HepG2 (cell line): ENCODE measurements around the gene NAT9. TPM values are rescaled to one million over a fixed set of nuclear protein-coding genes. Genes with fewer than 3 reads are reported as not detected.
A peak's percentile ranks its signal among the peaks of the same experiment; 100 is the strongest.

Source experiments
- BRCA1 ChIP-seq: sonication (generic); formaldehyde crosslinking; IDR thresholded peaks from 2 replicates; pipeline ENCODE4 v1.4.0; 2020; ENCODE audit warnings: missing genetic modification reagents
- CEBPB ChIP-seq: IDR thresholded peaks from 2 replicates; pipeline ENCODE4 v1.6.1; 2011; ENCODE audit warnings: low read depth, low read length, improper control_type of control experiment, borderline replicate concordance
- CREB1 ChIP-seq, 2 experiments: fragments of 450-650 bp in 1 of 2; IDR thresholded peaks; 2 replicates each; pipeline ENCODE4 v1.6.1; 2016 to 2017; ENCODE audit warnings: control low read depth in 1 of 2, mild to moderate bottlenecking in 1 of 2, missing compliant biosample characterization in 1 of 2, missing genetic modification characterization in 1 of 2
- CREBL2 ChIP-seq: sonication (generic); formaldehyde crosslinking; IDR thresholded peaks from 2 replicates; pipeline ENCODE4 v1.8.1; 2023; ENCODE audit warnings: missing genetic modification reagents, mild to moderate bottlenecking, borderline replicate concordance
- ELF1 ChIP-seq: sonication (generic); formaldehyde crosslinking; IDR thresholded peaks from 2 replicates; pipeline ENCODE4 v1.4.0; 2020; ENCODE audit warnings: missing genetic modification reagents
- EP300 ChIP-seq, 3 experiments: sonication (generic) in 1 of 3; formaldehyde crosslinking in 1 of 3; IDR thresholded peaks; 2 replicates each; pipeline versions ENCODE4 v1.5.1 to v1.6.1; 2011 to 2020; ENCODE audit warnings: low read depth in 2 of 3, low read length in 2 of 3, borderline replicate concordance in 1 of 3, improper control_type of control experiment in 1 of 3, mild to moderate bottlenecking in 1 of 3, missing genetic modification reagents in 1 of 3, moderate library complexity in 1 of 3
- ETV6 ChIP-seq: sonication (generic); formaldehyde crosslinking; conservative IDR thresholded peaks from 2 replicates; pipeline ENCODE4 v1.4.0; 2020; ENCODE audit warnings: missing genetic modification reagents
- GMEB1 ChIP-seq: sonication (generic); formaldehyde crosslinking; IDR thresholded peaks from 2 replicates; pipeline ENCODE4 v1.5.1; 2020; ENCODE audit warnings: missing genetic modification reagents, mild to moderate bottlenecking, borderline replicate concordance
- HES4 ChIP-seq: sonication (generic); formaldehyde crosslinking; IDR thresholded peaks from 2 replicates; pipeline ENCODE4 v1.9.0; 2021; ENCODE audit warnings: mild to moderate bottlenecking, missing genetic modification reagents, borderline replicate concordance
- HNF4G ChIP-seq, 2 experiments: sonication (generic) in 1 of 2; formaldehyde crosslinking in 1 of 2; IDR thresholded peaks; 2 replicates each; pipeline versions ENCODE4 v1.4.0 to v1.6.1; 2011 to 2020; ENCODE audit warnings: borderline replicate concordance in 2 of 2, low read depth in 2 of 2, mild to moderate bottlenecking in 2 of 2, low read length in 1 of 2, missing genetic modification reagents in 1 of 2, moderate library complexity in 1 of 2
- HOXA7 ChIP-seq: sonication (generic); formaldehyde crosslinking; IDR thresholded peaks from 2 replicates; pipeline ENCODE4 v1.8.1; 2022; ENCODE audit warnings: mild to moderate bottlenecking, missing genetic modification reagents, moderate library complexity
- MAZ ChIP-seq, 2 experiments: sonication (generic) in 1 of 2; formaldehyde crosslinking in 1 of 2; IDR thresholded peaks; 2 replicates each; pipeline versions ENCODE4 v1.5.0 to v1.6.1; 2012 to 2020; ENCODE audit warnings: low read depth in 2 of 2, mild to moderate bottlenecking in 2 of 2, borderline replicate concordance in 1 of 2, improper control_type of control experiment in 1 of 2, low read length in 1 of 2, missing genetic modification reagents in 1 of 2, moderate library complexity in 1 of 2
- MEF2D ChIP-seq: sonication (generic); formaldehyde crosslinking; IDR thresholded peaks from 2 replicates; pipeline ENCODE4 v1.5.1; 2020; ENCODE audit warnings: mild to moderate bottlenecking, missing genetic modification reagents
- MYNN ChIP-seq: sonication (generic); formaldehyde crosslinking; IDR thresholded peaks from 2 replicates; pipeline ENCODE4 v1.4.0; 2020; ENCODE audit warnings: mild to moderate bottlenecking, low read depth, missing genetic modification reagents
- NONO ChIP-seq, 2 experiments: fragments of 450-650 bp in 1 of 2; sonication (generic) in 1 of 2; formaldehyde crosslinking in 1 of 2; IDR thresholded peaks in 1 of 2; conservative IDR thresholded peaks in 1 of 2; 2 replicates each; pipeline versions ENCODE4 v1.6.1 to v1.8.0; 2017 to 2022; ENCODE audit warnings: mild to moderate bottlenecking in 1 of 2, missing genetic modification reagents in 1 of 2, moderate library complexity in 1 of 2
- PRPF4 ChIP-seq: fragments of 200-400 bp; formaldehyde crosslinking; IDR thresholded peaks from 2 replicates; pipeline ENCODE4 v1.6.1; 2016; ENCODE audit warnings: low read length, low read depth; ENCODE audit not compliant: poor library complexity, severe bottlenecking
- RELA ChIP-seq: sonication (generic); formaldehyde crosslinking; IDR thresholded peaks from 2 replicates; pipeline ENCODE4 v1.4.0; 2020; ENCODE audit warnings: missing genetic modification reagents
- SMAD3 ChIP-seq: sonication (generic); formaldehyde crosslinking; IDR thresholded peaks from 2 replicates; pipeline ENCODE4 v1.4.0; 2020; ENCODE audit warnings: missing genetic modification reagents
- SOX13 ChIP-seq, 3 experiments: fragments of 450-650 bp in 1 of 3; sonication (generic) in 1 of 3; formaldehyde crosslinking in 1 of 3; IDR thresholded peaks in 2 of 3; conservative IDR thresholded peaks in 1 of 3; 2 replicates each; pipeline versions ENCODE4 v1.5.0 to v1.6.1; 2016 to 2020; ENCODE audit warnings: antibody characterized with exemption in 1 of 3, mild to moderate bottlenecking in 1 of 3, missing compliant biosample characterization in 1 of 3, missing genetic modification reagents in 1 of 3, moderate library complexity in 1 of 3
- SOX6 ChIP-seq, 2 experiments: fragments of 450-650 bp in 1 of 2; sonication (generic) in 1 of 2; formaldehyde crosslinking in 1 of 2; IDR thresholded peaks; 2 replicates each; pipeline versions ENCODE4 v1.4.0 to v1.6.1; 2017 to 2020; ENCODE audit warnings: antibody characterized with exemption in 1 of 2, mild to moderate bottlenecking in 1 of 2, missing genetic modification reagents in 1 of 2
- ZNF251 ChIP-seq: sonication (generic); formaldehyde crosslinking; IDR thresholded peaks from 2 replicates; pipeline ENCODE4 v1.9.0; 2021; ENCODE audit warnings: mild to moderate bottlenecking, missing genetic modification reagents
- ZNF558 ChIP-seq: sonication (generic); formaldehyde crosslinking; IDR thresholded peaks from 2 replicates; pipeline ENCODE4 v1.9.0; 2022; ENCODE audit warnings: mild to moderate bottlenecking, missing genetic modification reagents, borderline replicate concordance
- ZNF567 ChIP-seq: sonication (generic); formaldehyde crosslinking; IDR thresholded peaks from 2 replicates; pipeline ENCODE4 v1.8.1; 2023; ENCODE audit warnings: mild to moderate bottlenecking, missing genetic modification reagents, borderline replicate concordance
- ZSCAN22 ChIP-seq: sonication (generic); formaldehyde crosslinking; IDR thresholded peaks from 2 replicates; pipeline ENCODE4 v1.4.0; 2020; ENCODE audit warnings: mild to moderate bottlenecking, missing genetic modification reagents
- polyA plus RNA-seq, 8 experiments: library from polyadenylated mRNA; depleted of rRNA in 3 of 8; stranded (reverse) in 7 of 8; unstranded in 1 of 8; fragments of >200 nt; fragmentation: Illumina TruSeq in 4 of 8; extraction: Trizol in 4 of 8; gene quantifications; 2 replicates each; pipeline versions ENCODE4 v1.2.1 to v1.2.3, GENCODE V29; 2011 to 2016; ENCODE audit warnings: low read depth in 4 of 8, missing spikeins in 1 of 8, mixed read lengths in 1 of 8; ENCODE audit not compliant: insufficient read depth in 1 of 8
- total RNA-seq, 5 experiments: library from RNA; depleted of rRNA; stranded (reverse); fragments of >200 nt; fragmentation: Illumina TruSeq; extraction: Trizol; gene quantifications; 2 replicates each; pipeline ENCODE4 v1.2.3, GENCODE V29; 2016; ENCODE audit warnings: low read depth in 1 of 5

Gene NAT9
- total and polyA plus RNA-seq, 2 of the 13 experiments (the other 11 are each of a cell fraction or from before 2014, with no cell fraction given), result 39.7 to 44.2 TPM

- 0 out of 2 replicates have a peak, but pooled peaks have one; percentile 31 for TF ChIP-seq MAZ (IDR thresholded peaks at IDR 0.05; ENCODE audit: borderline replicate concordance, low read depth, low read length)
- TF ChIP-seq MAZ (CRISPR knock-in tag; IDR thresholded peaks at IDR 0.05; ENCODE audit: low read depth), result peak; percentile 55; the same call in 1 of the 2 replicates
- no peak for TF ChIP-seq CREB1 (IDR thresholded peaks at IDR 0.05)
- 0 out of 2 replicates have a peak, but pooled peaks have one; percentile 20 for TF ChIP-seq CREB1 (CRISPR knock-in tag; IDR thresholded peaks at IDR 0.05)
- no peak for TF ChIP-seq ETV6 (CRISPR knock-in tag)
- no peak for TF ChIP-seq PRPF4
- TF ChIP-seq BRCA1 (CRISPR knock-in tag), result no peak
- no peak for TF ChIP-seq ZSCAN22 (CRISPR knock-in tag)
- TF ChIP-seq HNF4G (IDR thresholded peaks at IDR 0.05; ENCODE audit: borderline replicate concordance, low read depth, low read length), result peak; percentile 26; the same call in 1 of the 2 replicates
- no peak; the same call in 1 of the 2 replicates for TF ChIP-seq HNF4G (CRISPR knock-in tag; IDR thresholded peaks at IDR 0.05; ENCODE audit: borderline replicate concordance, low read depth)
- no peak for TF ChIP-seq ZNF251 (CRISPR knock-in tag)
- no peak for TF ChIP-seq GMEB1 (CRISPR knock-in tag)
- TF ChIP-seq HOXA7, result no peak
- TF ChIP-seq SOX6 (IDR thresholded peaks at IDR 0.05), result no peak
- peak; percentile 69 for TF ChIP-seq SOX6 (CRISPR knock-in tag; IDR thresholded peaks at IDR 0.05)
- TF ChIP-seq ZNF567 (CRISPR knock-in tag), result no peak
- no peak; the same call in 1 of the 2 replicates for TF ChIP-seq MYNN
- no peak for TF ChIP-seq NONO (IDR thresholded peaks at IDR 0.05)
- TF ChIP-seq NONO (CRISPR knock-in tag; conservative IDR thresholded peaks at IDR 0.05), result no peak; the same call in 1 of the 2 replicates
- TF ChIP-seq EP300 (IDR thresholded peaks at IDR 0.05; ENCODE audit: low read depth in 2 of 2, low read length in 2 of 2), result peak in 1 of 2 experiments; percentile 64; a peak in 2 of 4 replicates
- peak; percentile 30; the same call in 1 of the 2 replicates for TF ChIP-seq EP300 (CRISPR knock-in tag; IDR thresholded peaks at IDR 0.05; ENCODE audit: borderline replicate concordance)
- no peak for TF ChIP-seq CEBPB
- TF ChIP-seq CREBL2 (CRISPR knock-in tag), result no peak
- TF ChIP-seq SMAD3 (CRISPR knock-in tag), result 0 out of 2 replicates have a peak, but pooled peaks have one; percentile 42
- 0 out of 2 replicates have a peak, but pooled peaks have one; percentile 14 for TF ChIP-seq ELF1
- TF ChIP-seq HES4 (CRISPR knock-in tag), result no peak
- TF ChIP-seq SOX13 (IDR thresholded peaks at IDR 0.05), result no peak
- peak in 1 of 2 experiments; percentile 78; a peak in 2 of 4 replicates for TF ChIP-seq SOX13 (CRISPR knock-in tag; conservative IDR thresholded peaks at IDR 0.05 in 1 of 2, IDR thresholded peaks at IDR 0.05 in 1 of 2)
- TF ChIP-seq RELA (CRISPR knock-in tag), result no peak
- no peak for TF ChIP-seq MEF2D (CRISPR knock-in tag)
- TF ChIP-seq ZNF558 (CRISPR knock-in tag), result no peak
Measured at GRCh38 chr17:74738051-74738996, 37.8 kb downstream of the NAT9 start (continued).
